K562 (cell line): Measurements from ENCODE around the gene TNNT2.

ENCODE experiments used
- CTCF ChIP-seq, 3 experiments: IDR thresholded peaks in 2 of 3; conservative IDR thresholded peaks in 1 of 3; 2 replicates each; pipeline ENCODE4 v1.5.1; 2011 to 2012; ENCODE audit warnings: low read length in 3 of 3, mild to moderate bottlenecking in 3 of 3, control low read depth in 2 of 3, improper control_type of control experiment in 1 of 3, inconsistent platforms in 1 of 3, low read depth in 1 of 3, mixed read lengths in 1 of 3, moderate library complexity in 1 of 3; ENCODE audit not compliant: insufficient read depth in 2 of 3
- HMG20B ChIP-seq: fragments of 250-450 bp; sonication (Bioruptor Pico); IDR thresholded peaks from 2 replicates; pipeline ENCODE4 v1.5.0; 2021; ENCODE audit warnings: mild to moderate bottlenecking
- JUND ChIP-seq, 2 experiments: IDR thresholded peaks; 2 replicates in 1 of 2; 3 replicates in 1 of 2; pipeline ENCODE4 v1.6.1; 2011; ENCODE audit warnings: borderline replicate concordance in 2 of 2, low read depth in 2 of 2, low read length in 2 of 2, improper control_type of control experiment in 1 of 2, missing biosample characterization in 1 of 2, missing genetic modification characterization in 1 of 2, missing genetic modification reagents in 1 of 2
- MTA2 ChIP-seq: fragments of 450-650 bp; IDR thresholded peaks from 2 replicates; pipeline ENCODE4 v1.6.1; 2016; ENCODE audit warnings: low read depth
- MXI1 ChIP-seq: IDR thresholded peaks from 2 replicates; pipeline ENCODE4 v1.6.1; 2011; ENCODE audit warnings: low read depth, mild to moderate bottlenecking, improper control_type of control experiment, low read length
- NFE2 ChIP-seq: IDR thresholded peaks from 2 replicates; pipeline ENCODE4 v1.6.1; 2014; ENCODE audit warnings: antibody characterized with exemption, low read depth
- NR2C2 ChIP-seq, 2 experiments: fragments of 200-800 bp in 1 of 2; sonication (Bioruptor generic) in 1 of 2; sonication (generic) in 1 of 2; formaldehyde crosslinking in 1 of 2; IDR thresholded peaks; 2 replicates each; pipeline versions ENCODE4 v1.6.1 to v1.8.0; 2016 to 2022; ENCODE audit warnings: mild to moderate bottlenecking in 1 of 2, missing compliant biosample characterization in 1 of 2, missing genetic modification characterization in 1 of 2, missing genetic modification reagents in 1 of 2
- POU5F1 ChIP-seq: fragments of 150-350 bp; IDR thresholded peaks from 2 replicates; pipeline ENCODE4 v1.6.1; 2014; ENCODE audit warnings: borderline replicate concordance, low read length, low read depth, mild to moderate bottlenecking; ENCODE audit not compliant: partially characterized antibody
- RBM17 ChIP-seq: fragments of 200-400 bp; formaldehyde crosslinking; IDR thresholded peaks from 2 replicates; pipeline ENCODE4 v1.6.1; 2017; ENCODE audit warnings: low read depth, mild to moderate bottlenecking, low read length, borderline replicate concordance
- SIN3A ChIP-seq, 2 experiments: fragments of 150-350 bp in 1 of 2; IDR thresholded peaks; 2 replicates each; pipeline ENCODE4 v1.6.1; 2011 to 2016; ENCODE audit warnings: borderline replicate concordance in 2 of 2, low read depth in 2 of 2, low read length in 2 of 2, mild to moderate bottlenecking in 2 of 2, moderate library complexity in 2 of 2; ENCODE audit not compliant: control insufficient read depth in 1 of 2
- TF ChIP-seq, protein P1 (sequence below), 2 experiments: fragments of 450-650 bp; formaldehyde crosslinking in 1 of 2; IDR thresholded peaks; 2 replicates each; pipeline versions ENCODE4 v1.4.0 to v1.6.1; 2014 to 2020; ENCODE audit warnings: mild to moderate bottlenecking in 2 of 2, borderline replicate concordance in 1 of 2, low read depth in 1 of 2
- TF ChIP-seq, protein P2 (sequence below): sonication (generic); formaldehyde crosslinking; IDR thresholded peaks from 2 replicates; pipeline ENCODE4 v1.8.0; 2023; ENCODE audit warnings: mild to moderate bottlenecking, missing genetic modification reagents

- no peak for TF ChIP-seq MTA2
- TF ChIP-seq, protein P1, sequence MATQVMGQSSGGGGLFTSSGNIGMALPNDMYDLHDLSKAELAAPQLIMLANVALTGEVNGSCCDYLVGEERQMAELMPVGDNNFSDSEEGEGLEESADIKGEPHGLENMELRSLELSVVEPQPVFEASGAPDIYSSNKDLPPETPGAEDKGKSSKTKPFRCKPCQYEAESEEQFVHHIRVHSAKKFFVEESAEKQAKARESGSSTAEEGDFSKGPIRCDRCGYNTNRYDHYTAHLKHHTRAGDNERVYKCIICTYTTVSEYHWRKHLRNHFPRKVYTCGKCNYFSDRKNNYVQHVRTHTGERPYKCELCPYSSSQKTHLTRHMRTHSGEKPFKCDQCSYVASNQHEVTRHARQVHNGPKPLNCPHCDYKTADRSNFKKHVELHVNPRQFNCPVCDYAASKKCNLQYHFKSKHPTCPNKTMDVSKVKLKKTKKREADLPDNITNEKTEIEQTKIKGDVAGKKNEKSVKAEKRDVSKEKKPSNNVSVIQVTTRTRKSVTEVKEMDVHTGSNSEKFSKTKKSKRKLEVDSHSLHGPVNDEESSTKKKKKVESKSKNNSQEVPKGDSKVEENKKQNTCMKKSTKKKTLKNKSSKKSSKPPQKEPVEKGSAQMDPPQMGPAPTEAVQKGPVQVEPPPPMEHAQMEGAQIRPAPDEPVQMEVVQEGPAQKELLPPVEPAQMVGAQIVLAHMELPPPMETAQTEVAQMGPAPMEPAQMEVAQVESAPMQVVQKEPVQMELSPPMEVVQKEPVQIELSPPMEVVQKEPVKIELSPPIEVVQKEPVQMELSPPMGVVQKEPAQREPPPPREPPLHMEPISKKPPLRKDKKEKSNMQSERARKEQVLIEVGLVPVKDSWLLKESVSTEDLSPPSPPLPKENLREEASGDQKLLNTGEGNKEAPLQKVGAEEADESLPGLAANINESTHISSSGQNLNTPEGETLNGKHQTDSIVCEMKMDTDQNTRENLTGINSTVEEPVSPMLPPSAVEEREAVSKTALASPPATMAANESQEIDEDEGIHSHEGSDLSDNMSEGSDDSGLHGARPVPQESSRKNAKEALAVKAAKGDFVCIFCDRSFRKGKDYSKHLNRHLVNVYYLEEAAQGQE (IDR thresholded peaks at IDR 0.05; ENCODE audit: borderline replicate concordance), result no peak
- TF ChIP-seq, protein P1 (CRISPR knock-in tag; IDR thresholded peaks at IDR 0.05; ENCODE audit: low read depth), result no peak
- TF ChIP-seq CTCF (IDR thresholded peaks at IDR 0.05 in 2 of 3, conservative IDR thresholded peaks at IDR 0.05 in 1 of 3; ENCODE audit: insufficient read depth in 2 of 3, low read depth in 1 of 3, low read length in 3 of 3), result no peak
- TF ChIP-seq NFE2, result no peak
- TF ChIP-seq, protein P2, sequence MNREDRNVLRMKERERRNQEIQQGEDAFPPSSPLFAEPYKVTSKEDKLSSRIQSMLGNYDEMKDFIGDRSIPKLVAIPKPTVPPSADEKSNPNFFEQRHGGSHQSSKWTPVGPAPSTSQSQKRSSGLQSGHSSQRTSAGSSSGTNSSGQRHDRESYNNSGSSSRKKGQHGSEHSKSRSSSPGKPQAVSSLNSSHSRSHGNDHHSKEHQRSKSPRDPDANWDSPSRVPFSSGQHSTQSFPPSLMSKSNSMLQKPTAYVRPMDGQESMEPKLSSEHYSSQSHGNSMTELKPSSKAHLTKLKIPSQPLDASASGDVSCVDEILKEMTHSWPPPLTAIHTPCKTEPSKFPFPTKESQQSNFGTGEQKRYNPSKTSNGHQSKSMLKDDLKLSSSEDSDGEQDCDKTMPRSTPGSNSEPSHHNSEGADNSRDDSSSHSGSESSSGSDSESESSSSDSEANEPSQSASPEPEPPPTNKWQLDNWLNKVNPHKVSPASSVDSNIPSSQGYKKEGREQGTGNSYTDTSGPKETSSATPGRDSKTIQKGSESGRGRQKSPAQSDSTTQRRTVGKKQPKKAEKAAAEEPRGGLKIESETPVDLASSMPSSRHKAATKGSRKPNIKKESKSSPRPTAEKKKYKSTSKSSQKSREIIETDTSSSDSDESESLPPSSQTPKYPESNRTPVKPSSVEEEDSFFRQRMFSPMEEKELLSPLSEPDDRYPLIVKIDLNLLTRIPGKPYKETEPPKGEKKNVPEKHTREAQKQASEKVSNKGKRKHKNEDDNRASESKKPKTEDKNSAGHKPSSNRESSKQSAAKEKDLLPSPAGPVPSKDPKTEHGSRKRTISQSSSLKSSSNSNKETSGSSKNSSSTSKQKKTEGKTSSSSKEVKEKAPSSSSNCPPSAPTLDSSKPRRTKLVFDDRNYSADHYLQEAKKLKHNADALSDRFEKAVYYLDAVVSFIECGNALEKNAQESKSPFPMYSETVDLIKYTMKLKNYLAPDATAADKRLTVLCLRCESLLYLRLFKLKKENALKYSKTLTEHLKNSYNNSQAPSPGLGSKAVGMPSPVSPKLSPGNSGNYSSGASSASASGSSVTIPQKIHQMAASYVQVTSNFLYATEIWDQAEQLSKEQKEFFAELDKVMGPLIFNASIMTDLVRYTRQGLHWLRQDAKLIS (CRISPR knock-in tag), result no peak
- TF ChIP-seq POU5F1, result no peak
- TF ChIP-seq RBM17, result no peak
- no peak for TF ChIP-seq HMG20B
- TF ChIP-seq NR2C2 (CRISPR knock-in tag; IDR thresholded peaks at IDR 0.05), result no peak
- no peak for TF ChIP-seq NR2C2 (tag; IDR thresholded peaks at IDR 0.05)
- no peak for TF ChIP-seq SIN3A (IDR thresholded peaks at IDR 0.05; ENCODE audit: borderline replicate concordance in 2 of 2, control insufficient read depth in 1 of 2, low read depth in 2 of 2, low read length in 2 of 2)
- no peak for TF ChIP-seq JUND (IDR thresholded peaks at IDR 0.05; ENCODE audit: borderline replicate concordance, low read depth, low read length)
- no peak for TF ChIP-seq JUND (tag; IDR thresholded peaks at IDR 0.05; ENCODE audit: borderline replicate concordance, low read depth, low read length)
- no peak for TF ChIP-seq MXI1
Observed at GRCh38 chr1:201324306-201324705, 53.2 kb downstream of the TNNT2 start.
